GM13977 (cell line): Measurements from ENCODE around the gene BABAM2.
"Not testable (repeated sequence)": the region's sequence is repeated elsewhere in the genome, so short reads cannot be mapped to it uniquely, and the experiment has no call there.

Experiments
- DNase-seq: peaks from one replicate; pipeline ENCODE4 v3.0.0; 2012; ENCODE audit warnings: low spot score
- in situ Hi-C: fragments of 300-500 bp; cut with MboI; formaldehyde crosslinking; loops from one replicate; pipeline ENCODE4 v1.12.0; 2022; ENCODE audit warnings: low sequenced_read_pairs, low pct_unique_long_range_greater_than_20kb, mixed read lengths, inconsistent platforms; ENCODE audit not compliant: unreplicated experiment
- TF ChIP-seq, protein P1 (sequence below): IDR thresholded peaks from 2 replicates; pipeline ENCODE4 v1.5.1; 2012; ENCODE audit warnings: mild to moderate bottlenecking, control low read depth; ENCODE audit not compliant: insufficient read depth; ENCODE audit errors: extremely low read depth, missing control alignments

Gene BABAM2

DNA sequence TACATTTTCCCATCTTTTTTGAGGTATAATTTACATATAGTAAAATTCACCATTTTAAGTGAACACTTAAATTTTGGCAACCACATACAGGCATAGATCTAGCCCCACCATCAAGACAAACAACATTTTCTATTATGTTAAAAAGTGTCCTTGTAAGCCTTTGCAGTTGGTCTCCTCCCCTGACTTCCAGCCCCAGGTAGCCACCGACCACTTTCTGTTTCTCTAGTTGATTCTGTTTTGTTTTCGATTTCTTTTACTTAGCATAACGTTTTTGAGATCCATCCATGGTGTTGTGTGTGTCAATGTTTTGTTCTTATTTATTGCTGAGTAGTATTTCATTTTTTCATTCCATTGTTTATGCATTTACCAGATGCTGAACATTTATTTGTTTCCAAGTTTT, 366.7 kb downstream of the BABAM2 start:
- TF ChIP-seq, protein P1, sequence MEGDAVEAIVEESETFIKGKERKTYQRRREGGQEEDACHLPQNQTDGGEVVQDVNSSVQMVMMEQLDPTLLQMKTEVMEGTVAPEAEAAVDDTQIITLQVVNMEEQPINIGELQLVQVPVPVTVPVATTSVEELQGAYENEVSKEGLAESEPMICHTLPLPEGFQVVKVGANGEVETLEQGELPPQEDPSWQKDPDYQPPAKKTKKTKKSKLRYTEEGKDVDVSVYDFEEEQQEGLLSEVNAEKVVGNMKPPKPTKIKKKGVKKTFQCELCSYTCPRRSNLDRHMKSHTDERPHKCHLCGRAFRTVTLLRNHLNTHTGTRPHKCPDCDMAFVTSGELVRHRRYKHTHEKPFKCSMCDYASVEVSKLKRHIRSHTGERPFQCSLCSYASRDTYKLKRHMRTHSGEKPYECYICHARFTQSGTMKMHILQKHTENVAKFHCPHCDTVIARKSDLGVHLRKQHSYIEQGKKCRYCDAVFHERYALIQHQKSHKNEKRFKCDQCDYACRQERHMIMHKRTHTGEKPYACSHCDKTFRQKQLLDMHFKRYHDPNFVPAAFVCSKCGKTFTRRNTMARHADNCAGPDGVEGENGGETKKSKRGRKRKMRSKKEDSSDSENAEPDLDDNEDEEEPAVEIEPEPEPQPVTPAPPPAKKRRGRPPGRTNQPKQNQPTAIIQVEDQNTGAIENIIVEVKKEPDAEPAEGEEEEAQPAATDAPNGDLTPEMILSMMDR: no peak
- DNase-seq: no peak
- in situ Hi-C loops: no loop called here

DNA sequence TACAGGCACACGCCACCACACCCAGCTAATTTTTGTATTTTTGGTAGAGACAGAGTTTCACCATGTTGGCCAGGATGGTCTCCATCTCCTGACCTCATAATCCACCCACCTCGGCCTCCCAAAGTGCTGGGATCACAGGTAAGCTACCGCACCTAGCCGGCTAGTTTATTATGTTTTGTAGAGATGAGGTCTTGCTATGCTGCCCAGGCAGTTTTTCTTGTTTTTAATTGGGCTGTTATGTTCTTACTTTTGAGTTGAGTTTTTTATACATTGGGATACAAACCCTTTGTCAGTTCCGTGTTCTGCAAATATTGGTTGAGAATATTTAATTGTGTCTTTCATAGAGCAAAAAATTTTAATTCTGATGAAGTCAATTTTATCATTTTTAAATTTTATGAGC, 368.7 kb downstream of the BABAM2 start:
- DNase-seq, in situ Hi-C loops: not testable (repeated sequence)

DNA sequence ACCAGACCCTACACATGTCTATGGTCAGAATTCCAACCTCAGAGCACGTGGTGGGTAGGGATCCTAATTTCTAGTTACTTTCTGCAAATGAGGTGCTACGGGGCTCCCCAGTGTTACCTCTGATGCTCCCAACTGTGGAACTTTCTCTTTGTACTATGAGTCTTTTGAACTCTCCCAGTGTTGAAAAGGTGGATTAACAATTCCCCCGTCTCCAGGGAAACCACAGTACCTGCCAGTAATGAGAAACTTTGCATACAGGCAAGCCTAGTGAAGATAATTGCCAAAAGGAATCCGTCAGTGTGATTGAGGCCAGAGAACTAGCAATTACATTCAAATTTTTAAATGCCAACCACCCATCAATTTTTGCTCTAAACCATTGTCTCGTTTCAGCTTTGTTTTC, 373.2 kb downstream of the BABAM2 start:
- no peak for DNase-seq
- TF ChIP-seq, protein P1: no peak
- in situ Hi-C loops: no loop called here

DNA sequence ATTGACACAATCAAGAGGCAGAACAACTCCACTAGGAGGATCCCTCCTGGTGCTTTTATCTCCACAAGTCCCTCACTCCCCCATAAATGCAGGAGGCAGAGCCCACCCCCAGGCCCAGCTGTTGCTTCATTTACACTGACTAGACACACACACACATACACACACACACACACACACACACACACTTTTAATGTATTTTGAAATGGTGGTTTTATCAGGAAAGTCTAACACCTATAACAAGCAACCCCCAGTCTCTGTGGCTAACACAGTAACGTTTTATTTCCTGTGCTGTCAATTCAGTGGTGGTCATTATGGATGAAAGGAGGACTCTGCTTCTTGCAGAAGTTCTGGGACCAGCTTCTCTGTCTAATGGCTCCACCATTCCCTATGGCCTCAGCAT, 376.8 kb downstream of the BABAM2 start:
- no peak for DNase-seq
- in situ Hi-C loops: no loop called here

DNA sequence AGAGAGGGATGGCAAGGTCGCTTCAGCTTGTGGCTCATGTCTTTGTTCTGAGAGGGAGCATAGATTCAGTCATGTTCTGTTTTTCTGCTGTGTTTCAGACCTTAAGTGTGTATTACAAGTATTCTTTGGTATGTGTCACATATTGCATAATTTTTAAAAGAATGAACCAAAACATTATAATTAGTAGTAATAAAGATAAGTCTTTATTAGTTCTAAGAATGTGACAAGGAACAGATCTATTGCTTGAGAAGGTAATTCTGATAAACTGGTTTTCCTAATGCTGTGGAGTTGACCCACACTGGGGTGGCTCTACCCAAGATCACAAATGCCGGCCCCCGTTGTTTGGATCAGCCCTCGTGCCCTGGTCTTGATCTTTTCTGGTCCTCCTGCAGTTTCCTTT, 377.9 kb downstream of the BABAM2 start:
- in situ Hi-C loops: no loop called here
- DNase-seq: no peak
- TF ChIP-seq, protein P1: no peak

More for the DNA sequence above, 376.8 kb downstream of the BABAM2 start:
- TF ChIP-seq, protein P1: no peak

DNA sequence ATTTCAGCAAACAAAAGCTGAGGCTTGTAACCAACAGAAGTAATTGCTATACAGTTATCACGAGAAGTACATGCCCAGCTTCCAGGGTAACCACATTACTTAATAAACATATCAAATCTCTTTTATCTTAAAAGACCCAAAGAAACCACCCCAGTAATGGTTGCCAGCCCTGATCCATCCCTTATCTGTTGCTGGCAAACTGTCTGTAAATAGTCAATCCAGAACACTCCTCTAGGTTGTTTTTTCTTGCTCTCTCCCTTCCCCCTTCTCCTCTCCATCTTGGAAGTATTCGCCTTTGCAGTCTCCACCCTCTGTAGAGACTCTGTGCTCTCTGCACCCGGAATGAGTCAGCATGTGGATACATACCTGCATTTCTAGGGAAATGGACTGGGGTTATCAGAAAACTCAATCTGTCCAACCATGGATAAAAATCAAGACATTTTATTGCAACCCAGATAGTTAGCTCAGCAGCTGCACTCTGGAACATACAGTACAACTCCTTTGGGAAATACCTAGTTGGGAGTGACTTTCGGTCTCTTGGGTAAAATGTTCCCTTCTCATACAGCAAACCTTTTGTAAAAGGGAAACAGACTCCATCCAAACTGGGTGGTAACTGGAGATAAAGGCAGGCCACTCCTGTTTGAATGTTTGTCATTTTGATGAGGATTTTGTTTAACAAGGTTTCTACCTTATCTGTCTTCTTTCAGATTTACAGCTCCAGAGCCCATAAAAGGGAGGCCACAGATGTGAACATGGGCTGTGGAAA, 378.7 kb downstream of the BABAM2 start:
- in situ Hi-C loops: no loop called here
- DNase-seq: no peak
- TF ChIP-seq, protein P1: no peak

DNA sequence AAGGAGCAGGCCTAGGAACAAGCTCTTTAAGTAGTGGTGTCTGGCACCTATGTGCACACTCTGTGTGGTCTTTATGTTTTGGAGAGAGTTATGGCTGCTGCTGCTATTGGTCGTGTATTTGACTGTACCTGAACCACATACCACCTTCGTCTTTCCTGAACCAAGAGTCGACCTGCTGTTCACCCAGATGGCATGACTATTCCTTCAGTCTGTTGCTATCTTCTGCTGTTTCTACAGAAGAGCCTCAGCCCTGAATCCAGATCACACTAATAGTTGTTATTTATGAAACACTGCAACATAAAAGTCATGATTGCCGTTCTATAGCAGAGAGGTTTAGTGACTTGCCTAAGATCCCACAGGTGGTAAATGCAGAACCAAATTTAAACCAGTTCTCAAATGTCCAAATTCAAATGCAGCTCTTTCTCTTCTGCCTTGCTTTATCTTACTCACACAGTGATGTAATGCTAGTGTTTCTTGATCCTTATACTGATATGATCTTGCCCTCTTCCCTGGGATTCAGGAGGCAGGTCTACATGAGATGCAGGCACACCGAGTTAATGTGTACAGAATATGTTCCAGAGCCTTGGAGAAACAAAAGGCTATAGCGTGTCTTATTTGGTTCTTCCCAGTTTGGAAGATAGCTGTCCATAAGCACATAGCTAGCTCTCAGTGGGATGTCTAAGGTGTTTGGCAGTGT, 380.1 kb downstream of the BABAM2 start:
- TF ChIP-seq, protein P1: no peak
- in situ Hi-C loops: no loop called here
- no peak for DNase-seq
